ENCODE data around the gene TCL1B. TPM values are rescaled to one million over a fixed set of nuclear protein-coding genes. Genes with fewer than 3 reads are reported as not detected.

TCL1B gene
- total and polyA plus RNA-seq, 4 donors = 0.19 TPM; not detected in 3

DNA sequence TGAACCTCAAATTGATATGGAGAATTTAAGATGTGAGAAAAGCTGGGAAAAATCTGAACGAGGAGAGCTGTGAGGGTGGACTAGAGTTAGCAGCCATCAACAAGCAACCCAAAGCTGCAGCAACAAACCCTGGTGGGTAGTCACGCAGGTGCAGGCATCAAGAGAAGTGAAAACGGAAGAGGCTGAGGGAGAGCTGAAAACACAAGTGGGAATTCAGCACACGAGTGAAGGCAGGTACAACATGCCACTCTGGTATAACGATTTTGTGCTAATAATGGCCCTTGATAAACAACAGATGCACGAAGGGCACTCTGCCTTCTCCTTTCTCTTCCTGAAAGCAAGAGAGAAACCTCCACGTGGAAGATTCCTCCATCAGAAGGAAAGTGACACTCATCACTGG lies 11.5 kb downstream of the TCL1B start (continued):
- TF ChIP-seq, protein P1, sequence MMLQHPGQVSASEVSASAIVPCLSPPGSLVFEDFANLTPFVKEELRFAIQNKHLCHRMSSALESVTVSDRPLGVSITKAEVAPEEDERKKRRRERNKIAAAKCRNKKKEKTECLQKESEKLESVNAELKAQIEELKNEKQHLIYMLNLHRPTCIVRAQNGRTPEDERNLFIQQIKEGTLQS (IDR thresholded peaks at IDR 0.05) = no peak

DNA sequence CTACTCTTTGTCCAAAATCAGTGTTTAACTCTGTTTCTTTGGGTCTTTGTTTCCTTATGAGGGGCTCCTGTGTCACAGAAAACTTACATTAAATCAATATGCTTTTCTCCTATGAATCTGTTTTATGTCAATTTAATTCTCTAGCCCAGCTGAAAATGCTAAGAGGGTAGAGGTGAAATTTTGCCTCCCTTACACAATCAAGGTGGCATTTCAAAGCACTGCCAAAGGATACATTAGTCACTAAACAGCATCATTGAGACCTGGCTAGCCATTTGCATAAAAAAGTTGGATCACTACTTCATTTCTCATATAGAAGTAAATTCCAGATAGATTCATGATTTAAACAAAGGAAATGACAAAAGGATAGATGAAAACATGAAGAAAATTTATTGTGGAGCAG lies 12.1 kb downstream of the TCL1B start:
- Histone ChIP-seq H3K27me3 (ENCODE audit: control insufficient read depth in 4 of 4, insufficient read depth in 4 of 4, low read length in 3 of 4) (peaks cover 0 to 5% (median 0%) of the 10 kb centered on the region in 4 donors), H3K4me3 (ENCODE audit: low read depth in 1 of 3, low read length in 3 of 3) (no peak overlapping the region), H3K27ac (ENCODE audit: low read depth in 1 of 2, low read length in 2 of 2) (no peak overlapping the region), H3K9ac (ENCODE audit: low read depth in 1 of 2, low read length in 2 of 2) (no peak overlapping the region), H3K36me3 (ENCODE audit: control insufficient read depth in 4 of 4, insufficient read depth in 3 of 4, low read depth in 1 of 4, low read length in 3 of 4) (no peaks in the 10 kb centered on the region), H3K9me3 (ENCODE audit: control insufficient read depth in 4 of 4, low read length in 3 of 4) (no peaks in the 10 kb centered on the region), H3K4me1 (ENCODE audit: control insufficient read depth in 4 of 4, insufficient read depth in 4 of 4, low read length in 3 of 4) (no peaks in the 10 kb centered on the region)
- TF ChIP-seq FOXA2 (IDR thresholded peaks at IDR 0.05) = no peak
- TF ChIP-seq, protein P2, sequence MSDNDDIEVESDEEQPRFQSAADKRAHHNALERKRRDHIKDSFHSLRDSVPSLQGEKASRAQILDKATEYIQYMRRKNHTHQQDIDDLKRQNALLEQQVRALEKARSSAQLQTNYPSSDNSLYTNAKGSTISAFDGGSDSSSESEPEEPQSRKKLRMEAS (IDR thresholded peaks at IDR 0.05) = no peak
- no peak for DNase-seq (ENCODE audit: low spot score)

DNA sequence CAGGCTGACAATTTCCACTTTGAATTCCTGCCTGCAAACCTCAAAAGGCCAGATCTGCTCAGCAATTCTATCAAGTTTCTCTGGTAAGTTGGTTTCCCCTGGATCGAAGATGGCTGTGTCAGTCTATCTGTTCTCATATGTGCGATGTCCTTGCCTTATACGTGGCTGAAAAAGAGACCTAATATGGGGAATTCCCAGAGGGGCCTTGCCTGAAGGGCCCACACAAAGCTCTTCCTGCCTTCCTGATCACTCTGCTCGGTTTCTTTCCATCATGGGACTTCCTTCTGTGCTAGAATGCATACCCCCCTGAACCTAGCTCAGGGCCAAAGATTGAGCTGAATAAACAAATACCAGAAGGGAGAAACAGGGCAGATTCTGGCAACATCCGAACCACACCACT lies 13.2 kb downstream of the TCL1B start:
- H3K4me3 ChIP-seq (ENCODE audit: low read depth in 1 of 3, low read length in 3 of 3) = no peak overlapping the region
- no peak for DNase-seq (ENCODE audit: low spot score)
- H3K27ac ChIP-seq (ENCODE audit: low read depth in 1 of 2, low read length in 2 of 2) = no peak overlapping the region
- TF ChIP-seq, protein P3, sequence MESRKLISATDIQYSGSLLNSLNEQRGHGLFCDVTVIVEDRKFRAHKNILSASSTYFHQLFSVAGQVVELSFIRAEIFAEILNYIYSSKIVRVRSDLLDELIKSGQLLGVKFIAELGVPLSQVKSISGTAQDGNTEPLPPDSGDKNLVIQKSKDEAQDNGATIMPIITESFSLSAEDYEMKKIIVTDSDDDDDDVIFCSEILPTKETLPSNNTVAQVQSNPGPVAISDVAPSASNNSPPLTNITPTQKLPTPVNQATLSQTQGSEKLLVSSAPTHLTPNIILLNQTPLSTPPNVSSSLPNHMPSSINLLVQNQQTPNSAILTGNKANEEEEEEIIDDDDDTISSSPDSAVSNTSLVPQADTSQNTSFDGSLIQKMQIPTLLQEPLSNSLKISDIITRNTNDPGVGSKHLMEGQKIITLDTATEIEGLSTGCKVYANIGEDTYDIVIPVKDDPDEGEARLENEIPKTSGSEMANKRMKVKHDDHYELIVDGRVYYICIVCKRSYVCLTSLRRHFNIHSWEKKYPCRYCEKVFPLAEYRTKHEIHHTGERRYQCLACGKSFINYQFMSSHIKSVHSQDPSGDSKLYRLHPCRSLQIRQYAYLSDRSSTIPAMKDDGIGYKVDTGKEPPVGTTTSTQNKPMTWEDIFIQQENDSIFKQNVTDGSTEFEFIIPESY (IDR thresholded peaks at IDR 0.05) = no peak
- TF ChIP-seq FOXA2 (IDR thresholded peaks at IDR 0.05) = no peak
- TF ChIP-seq, protein P4, sequence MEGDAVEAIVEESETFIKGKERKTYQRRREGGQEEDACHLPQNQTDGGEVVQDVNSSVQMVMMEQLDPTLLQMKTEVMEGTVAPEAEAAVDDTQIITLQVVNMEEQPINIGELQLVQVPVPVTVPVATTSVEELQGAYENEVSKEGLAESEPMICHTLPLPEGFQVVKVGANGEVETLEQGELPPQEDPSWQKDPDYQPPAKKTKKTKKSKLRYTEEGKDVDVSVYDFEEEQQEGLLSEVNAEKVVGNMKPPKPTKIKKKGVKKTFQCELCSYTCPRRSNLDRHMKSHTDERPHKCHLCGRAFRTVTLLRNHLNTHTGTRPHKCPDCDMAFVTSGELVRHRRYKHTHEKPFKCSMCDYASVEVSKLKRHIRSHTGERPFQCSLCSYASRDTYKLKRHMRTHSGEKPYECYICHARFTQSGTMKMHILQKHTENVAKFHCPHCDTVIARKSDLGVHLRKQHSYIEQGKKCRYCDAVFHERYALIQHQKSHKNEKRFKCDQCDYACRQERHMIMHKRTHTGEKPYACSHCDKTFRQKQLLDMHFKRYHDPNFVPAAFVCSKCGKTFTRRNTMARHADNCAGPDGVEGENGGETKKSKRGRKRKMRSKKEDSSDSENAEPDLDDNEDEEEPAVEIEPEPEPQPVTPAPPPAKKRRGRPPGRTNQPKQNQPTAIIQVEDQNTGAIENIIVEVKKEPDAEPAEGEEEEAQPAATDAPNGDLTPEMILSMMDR (IDR thresholded peaks at IDR 0.05; ENCODE audit: low read depth, low read length, missing input control) = no peak
- TF ChIP-seq RAD21 (IDR thresholded peaks at IDR 0.05) = no peak
- TF ChIP-seq, protein P5, sequence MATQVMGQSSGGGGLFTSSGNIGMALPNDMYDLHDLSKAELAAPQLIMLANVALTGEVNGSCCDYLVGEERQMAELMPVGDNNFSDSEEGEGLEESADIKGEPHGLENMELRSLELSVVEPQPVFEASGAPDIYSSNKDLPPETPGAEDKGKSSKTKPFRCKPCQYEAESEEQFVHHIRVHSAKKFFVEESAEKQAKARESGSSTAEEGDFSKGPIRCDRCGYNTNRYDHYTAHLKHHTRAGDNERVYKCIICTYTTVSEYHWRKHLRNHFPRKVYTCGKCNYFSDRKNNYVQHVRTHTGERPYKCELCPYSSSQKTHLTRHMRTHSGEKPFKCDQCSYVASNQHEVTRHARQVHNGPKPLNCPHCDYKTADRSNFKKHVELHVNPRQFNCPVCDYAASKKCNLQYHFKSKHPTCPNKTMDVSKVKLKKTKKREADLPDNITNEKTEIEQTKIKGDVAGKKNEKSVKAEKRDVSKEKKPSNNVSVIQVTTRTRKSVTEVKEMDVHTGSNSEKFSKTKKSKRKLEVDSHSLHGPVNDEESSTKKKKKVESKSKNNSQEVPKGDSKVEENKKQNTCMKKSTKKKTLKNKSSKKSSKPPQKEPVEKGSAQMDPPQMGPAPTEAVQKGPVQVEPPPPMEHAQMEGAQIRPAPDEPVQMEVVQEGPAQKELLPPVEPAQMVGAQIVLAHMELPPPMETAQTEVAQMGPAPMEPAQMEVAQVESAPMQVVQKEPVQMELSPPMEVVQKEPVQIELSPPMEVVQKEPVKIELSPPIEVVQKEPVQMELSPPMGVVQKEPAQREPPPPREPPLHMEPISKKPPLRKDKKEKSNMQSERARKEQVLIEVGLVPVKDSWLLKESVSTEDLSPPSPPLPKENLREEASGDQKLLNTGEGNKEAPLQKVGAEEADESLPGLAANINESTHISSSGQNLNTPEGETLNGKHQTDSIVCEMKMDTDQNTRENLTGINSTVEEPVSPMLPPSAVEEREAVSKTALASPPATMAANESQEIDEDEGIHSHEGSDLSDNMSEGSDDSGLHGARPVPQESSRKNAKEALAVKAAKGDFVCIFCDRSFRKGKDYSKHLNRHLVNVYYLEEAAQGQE (IDR thresholded peaks at IDR 0.05) = no peak
- TF ChIP-seq RXRA (IDR thresholded peaks at IDR 0.05) = no peak
- no peak for TF ChIP-seq FOXA1 (IDR thresholded peaks at IDR 0.05)
- TF ChIP-seq HNF4A (conservative IDR thresholded peaks at IDR 0.05) = no peak
- no peak for TF ChIP-seq TAF1 (conservative IDR thresholded peaks at IDR 0.05)
- TF ChIP-seq GABPA (IDR thresholded peaks at IDR 0.05 in 1 of 2, conservative IDR thresholded peaks at IDR 0.05 in 1 of 2) = no peak
- TF ChIP-seq, protein P2 (IDR thresholded peaks at IDR 0.05) = no peak
- TF ChIP-seq YY1 (IDR thresholded peaks at IDR 0.05) = no peak
- TF ChIP-seq HNF4G (IDR thresholded peaks at IDR 0.05) = no peak
- TF ChIP-seq, protein P1 (IDR thresholded peaks at IDR 0.05) = no peak
- no peak for TF ChIP-seq SP1 (IDR thresholded peaks at IDR 0.05)
- no peak for TF ChIP-seq EGR1 (IDR thresholded peaks at IDR 0.05; ENCODE audit: low read depth in 2 of 2)
- no peak for TF ChIP-seq JUND (IDR thresholded peaks at IDR 0.05)
- TF ChIP-seq NR2F2 (IDR thresholded peaks at IDR 0.05) = no peak
- peaks cover 0 to 5% (median 0%) of the 10 kb centered on the region in 4 donors for H3K27me3 ChIP-seq (ENCODE audit: control insufficient read depth in 4 of 4, insufficient read depth in 4 of 4, low read length in 3 of 4)
- no peak overlapping the region for H3K9ac ChIP-seq (ENCODE audit: low read depth in 1 of 2, low read length in 2 of 2)
- H3K4me1 ChIP-seq (ENCODE audit: control insufficient read depth in 4 of 4, insufficient read depth in 4 of 4, low read length in 3 of 4) = no peaks in the 10 kb centered on the region
- H3K36me3 ChIP-seq (ENCODE audit: control insufficient read depth in 4 of 4, insufficient read depth in 3 of 4, low read depth in 1 of 4, low read length in 3 of 4) = no peaks in the 10 kb centered on the region
- H3K9me3 ChIP-seq (ENCODE audit: control insufficient read depth in 4 of 4, low read length in 3 of 4) = no peaks in the 10 kb centered on the region
- 62% methylated on average over 5 of the region's 5 CpGs for WGBS

Measured in liver (tissue), 9 donors.